Memory B cell (primary cell): ENCODE results near the gene SHQ1.
A peak's percentile ranks its signal among the peaks of the same experiment; 100 is the strongest.

Experiments
- ATAC-seq: fragments of 150-1000 bp; cut with Tn5 transposase; 2 replicates; pipeline ENCODE4 v1.10.0; 2021; ENCODE audit warnings: low read depth, mild to moderate bottlenecking, moderate library complexity
- DNase-seq, 2 donors: peaks; one replicate each; pipeline ENCODE4 v3.0.0; 2022; ENCODE audit warnings: low spot score in 2 of 2
- H3K27ac Mint-ChIP-seq: one replicate; pipeline ENCODE4 v1.8.0; 2022; ENCODE audit warnings: mild to moderate bottlenecking, moderate library complexity, mixed read lengths
- H3K27me3 Mint-ChIP-seq: one replicate; pipeline ENCODE4 v1.8.0; 2022; ENCODE audit warnings: mixed read lengths
- H3K36me3 Mint-ChIP-seq: one replicate; pipeline ENCODE4 v1.8.0; 2022; ENCODE audit warnings: mild to moderate bottlenecking, mixed read lengths
- H3K4me1 Mint-ChIP-seq: one replicate; pipeline ENCODE4 v1.8.0; 2022; ENCODE audit warnings: mixed read lengths
- H3K4me3 Mint-ChIP-seq: one replicate; pipeline ENCODE4 v1.8.0; 2022; ENCODE audit warnings: mild to moderate bottlenecking, moderate library complexity, mixed read lengths
- H3K9me3 Mint-ChIP-seq: one replicate; pipeline ENCODE4 v1.8.0; 2022; ENCODE audit warnings: mixed read lengths

The SHQ1 gene

DNA sequence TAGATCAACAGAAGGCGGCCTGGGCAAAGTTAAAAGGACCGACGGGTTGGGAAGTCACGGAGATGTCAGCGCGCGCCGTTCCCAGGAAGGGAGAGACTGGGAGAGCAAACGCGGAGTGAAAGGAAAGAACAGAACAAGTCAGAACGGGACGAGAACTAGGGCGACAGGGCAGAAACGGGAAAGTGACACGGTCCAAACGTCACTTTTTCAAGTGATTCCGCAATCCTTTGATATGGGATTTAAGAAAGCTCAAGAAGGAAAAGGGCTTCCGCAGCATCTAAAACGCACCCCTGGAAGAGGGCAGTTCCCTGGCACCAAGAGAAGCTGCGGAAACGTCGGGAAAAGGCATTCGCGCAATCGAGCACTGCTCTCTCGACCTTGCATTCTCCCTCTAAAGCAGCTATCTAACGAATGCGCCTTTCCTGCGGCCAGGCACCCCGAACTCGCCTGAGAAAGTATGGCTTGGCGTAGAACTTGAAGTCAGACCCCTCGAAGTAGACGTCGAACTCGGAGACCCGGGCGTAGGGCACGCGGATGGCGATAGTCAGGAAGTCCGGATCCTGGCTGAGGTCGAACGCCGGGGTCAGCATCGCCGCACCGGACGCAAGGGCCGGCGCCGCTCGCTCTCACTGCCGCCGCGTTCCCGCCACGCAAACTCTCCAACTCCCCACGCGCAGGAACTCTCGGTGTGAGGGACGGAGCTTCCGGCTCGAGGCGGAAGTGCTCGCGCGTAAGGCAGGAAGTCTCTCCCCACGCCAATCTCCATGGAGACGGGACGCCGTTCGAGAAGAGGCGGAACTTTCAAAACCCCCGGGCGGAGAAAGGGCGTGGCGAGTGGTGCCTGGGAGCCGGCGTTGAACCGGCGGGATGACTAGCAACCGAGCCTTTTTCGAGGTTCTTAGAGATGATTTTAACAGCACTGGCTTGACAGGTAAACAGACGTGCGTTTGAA is at the start of gene SHQ1:
SHQ1 (minus strand) TSS at position 695 of the 952 bp plus-strand sequence; CDS start at position 590, 105 bp downstream.
- H3K9me3 Mint-ChIP-seq: no peaks in the 10 kb centered on the region
- no peaks in the 10 kb centered on the region for H3K27me3 Mint-ChIP-seq
- peak; percentile 82 to 84 for DNase-seq
- peak within 1 kb of the TSS; percentile 83 for H3K27ac Mint-ChIP-seq
- peak within 1 kb of the TSS; percentile 92 for H3K4me3 Mint-ChIP-seq
- peak; percentile 96 for ATAC-seq
- H3K4me1 Mint-ChIP-seq: peaks cover 21% of the 10 kb centered on the region
- H3K36me3 Mint-ChIP-seq: peaks cover 4% of the 10 kb centered on the region

GRCh38 chr3:72897758-72898007 is 49.4 kb upstream of the SHQ1 start:
- no peak for ATAC-seq
- Mint-ChIP-seq H3K27ac (no peak overlapping the region), H3K27me3 (peaks cover 7% of the 10 kb centered on the region)

DNA sequence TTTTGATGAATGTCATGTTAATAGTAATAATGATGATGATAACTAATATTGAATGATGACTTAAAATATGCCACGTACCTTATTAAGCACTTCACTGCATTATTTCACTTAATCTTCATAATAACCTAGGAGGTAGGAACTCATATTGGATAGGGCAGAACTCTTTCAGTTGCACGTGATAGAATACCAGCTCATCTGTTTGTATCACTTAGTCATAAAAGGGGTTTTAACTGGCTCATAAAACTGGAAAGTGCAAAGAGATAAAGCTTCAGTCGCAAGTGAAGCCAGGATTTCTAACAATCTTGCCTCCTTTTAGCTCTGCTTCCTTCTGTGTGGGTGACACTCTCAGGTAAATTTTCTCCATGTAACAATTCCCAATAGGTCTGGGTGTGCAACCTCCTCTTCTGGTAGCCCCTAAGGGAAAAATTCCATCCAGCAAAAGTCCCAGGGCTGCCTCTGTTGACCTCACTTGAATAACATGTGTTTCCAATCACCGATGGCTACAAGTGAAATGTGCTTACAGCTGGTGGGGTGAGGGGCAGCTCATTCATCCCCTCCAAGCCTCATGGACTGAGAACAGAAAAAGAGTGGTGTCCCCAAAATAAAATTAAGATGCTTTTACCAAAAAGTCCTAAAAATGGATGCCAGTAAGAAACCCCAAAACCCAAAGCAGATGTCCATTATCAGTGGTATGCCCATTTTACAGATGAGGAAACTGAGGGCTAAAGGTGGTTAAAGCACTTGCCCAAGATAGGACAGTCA is 48.9 kb upstream of the SHQ1 start:
- no peak for ATAC-seq
- Mint-ChIP-seq H3K4me1 (no peaks in the 10 kb centered on the region), H3K27ac (no peak overlapping the region), H3K9me3 (peaks cover 1% of the 10 kb centered on the region), H3K27me3 (peaks cover 7% of the 10 kb centered on the region), H3K36me3 (no peaks in the 10 kb centered on the region), H3K4me3 (no peak overlapping the region)
- no peak for DNase-seq

More at GRCh38 chr3:72897758-72898007, 49.4 kb upstream of the SHQ1 start:
- Mint-ChIP-seq H3K36me3 (no peaks in the 10 kb centered on the region), H3K4me3 (no peak overlapping the region), H3K4me1 (no peaks in the 10 kb centered on the region), H3K9me3 (peaks cover 1% of the 10 kb centered on the region)
- DNase-seq: no peak

- H3K36me3 Mint-ChIP-seq: no peaks in the 10 kb centered on the region
- no peak overlapping the region for H3K27ac Mint-ChIP-seq
- peaks cover 10% of the 10 kb centered on the region for H3K27me3 Mint-ChIP-seq
- no peak for ATAC-seq
- no peaks in the 10 kb centered on the region for H3K4me1 Mint-ChIP-seq
- no peaks in the 10 kb centered on the region for H3K9me3 Mint-ChIP-seq
- no peak overlapping the region for H3K4me3 Mint-ChIP-seq
- DNase-seq: no peak
Measured at GRCh38 chr3:72894976-72895552, 46.8 kb upstream of the SHQ1 start.

GRCh38 chr3:72892870-72893269 is 44.6 kb upstream of the SHQ1 start:
- no peak overlapping the region for H3K27ac Mint-ChIP-seq
- H3K9me3 Mint-ChIP-seq: no peaks in the 10 kb centered on the region
- no peak for DNase-seq
- H3K4me3 Mint-ChIP-seq: no peak overlapping the region
- H3K36me3 Mint-ChIP-seq: no peaks in the 10 kb centered on the region
- no peaks in the 10 kb centered on the region for H3K4me1 Mint-ChIP-seq
- peaks cover 13% of the 10 kb centered on the region for H3K27me3 Mint-ChIP-seq
- no peak for ATAC-seq

- H3K9me3 Mint-ChIP-seq: no peaks in the 10 kb centered on the region
- peaks cover 6% of the 10 kb centered on the region for H3K4me1 Mint-ChIP-seq
- no peak overlapping the region for H3K27ac Mint-ChIP-seq
- ATAC-seq (no peak), DNase-seq (no peak)
- no peak overlapping the region for H3K4me3 Mint-ChIP-seq
- no peaks in the 10 kb centered on the region for H3K36me3 Mint-ChIP-seq
- peaks cover 19% of the 10 kb centered on the region for H3K27me3 Mint-ChIP-seq
Measured at GRCh38 chr3:72892081-72892775, 44.0 kb upstream of the SHQ1 start.

DNA sequence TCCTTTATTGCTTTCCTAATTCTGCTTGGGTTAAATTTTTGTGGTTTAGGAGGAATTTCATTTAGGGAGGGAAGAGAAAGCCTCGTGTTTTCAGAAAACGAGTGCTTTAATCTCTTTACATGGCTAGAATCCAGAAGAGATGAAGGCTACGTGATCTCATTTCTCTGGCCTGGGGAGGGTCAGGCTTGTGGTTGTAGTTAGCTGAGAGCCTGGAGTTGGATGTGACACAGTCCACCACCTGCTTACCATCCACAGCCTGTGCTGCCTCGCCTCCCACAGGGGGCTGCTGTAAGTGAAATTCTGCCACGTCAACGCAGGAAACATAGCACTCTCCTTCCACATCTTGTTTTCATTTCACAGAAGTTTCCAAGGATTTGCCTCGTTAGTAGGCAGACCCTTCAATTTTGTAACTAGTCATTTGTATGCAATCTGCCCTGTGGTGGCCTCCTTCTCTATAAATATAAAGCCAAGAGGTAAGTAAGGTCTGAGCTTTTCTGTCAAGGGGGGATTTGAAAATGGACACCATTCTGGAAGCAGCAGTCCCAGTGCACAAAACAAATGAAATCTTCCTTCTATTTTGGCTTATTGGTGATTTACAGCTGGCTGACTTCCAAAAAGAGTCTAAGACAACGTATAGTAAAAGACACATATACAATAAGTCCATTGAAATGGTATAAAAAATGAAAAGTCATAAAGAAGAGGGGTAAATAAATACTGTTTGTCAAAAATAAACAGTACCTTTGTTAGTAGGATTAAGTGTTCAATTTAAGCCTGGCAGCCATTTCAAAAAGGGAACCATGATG is 43.0 kb upstream of the SHQ1 start:
- H3K27ac Mint-ChIP-seq: no peak overlapping the region
- ATAC-seq (no peak), DNase-seq (no peak)
- peaks cover 7% of the 10 kb centered on the region for H3K4me1 Mint-ChIP-seq
- H3K27me3 Mint-ChIP-seq: peaks cover 22% of the 10 kb centered on the region
- no peaks in the 10 kb centered on the region for H3K9me3 Mint-ChIP-seq
- H3K4me3 Mint-ChIP-seq: no peak overlapping the region
- H3K36me3 Mint-ChIP-seq: no peaks in the 10 kb centered on the region

DNA sequence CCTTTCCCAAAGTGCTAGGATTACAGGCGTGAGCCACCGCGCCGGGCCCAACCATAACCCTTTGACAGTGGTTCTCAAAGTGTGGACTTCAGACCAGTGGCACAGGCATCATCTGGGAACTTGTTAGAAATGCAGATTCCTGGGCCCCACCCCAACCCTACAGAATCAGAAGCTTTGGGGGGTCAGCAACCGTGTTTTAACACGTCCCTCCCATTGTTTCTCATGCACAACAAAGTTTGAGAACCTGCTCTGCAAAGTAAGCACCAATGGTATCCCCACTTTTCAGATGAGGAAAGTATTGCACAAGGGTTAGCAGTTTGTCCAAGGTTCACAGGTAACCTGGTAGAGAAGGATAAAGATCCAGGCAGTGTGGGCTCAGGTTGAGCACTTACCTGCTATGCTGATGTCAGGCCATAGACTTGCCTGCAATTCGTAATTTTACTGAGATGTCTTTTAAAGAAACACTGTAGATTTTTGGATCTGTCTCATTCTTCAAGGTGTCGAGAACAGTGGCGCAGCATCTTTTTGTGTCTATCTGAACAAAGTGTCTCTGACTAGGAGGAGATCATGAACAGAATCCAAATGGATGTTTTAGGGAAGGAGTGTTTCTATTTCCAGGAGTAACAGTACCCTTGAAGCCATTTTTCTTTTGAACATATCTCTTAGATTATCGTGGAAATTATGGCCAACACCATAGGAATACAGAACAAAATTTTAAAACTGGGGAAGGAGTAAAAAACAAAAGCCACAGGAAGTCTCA is 42.1 kb upstream of the SHQ1 start:
- Mint-ChIP-seq H3K4me1 (peaks cover 7% of the 10 kb centered on the region), H3K27me3 (peaks cover 30% of the 10 kb centered on the region), H3K36me3 (no peaks in the 10 kb centered on the region), H3K4me3 (no peak overlapping the region), H3K9me3 (no peaks in the 10 kb centered on the region), H3K27ac (no peak overlapping the region)
- DNase-seq (no peak), ATAC-seq (no peak)

- no peak overlapping the region for H3K27ac Mint-ChIP-seq
- H3K9me3 Mint-ChIP-seq: no peaks in the 10 kb centered on the region
- DNase-seq (no peak), ATAC-seq (no peak)
- peaks cover 7% of the 10 kb centered on the region for H3K4me1 Mint-ChIP-seq
- H3K27me3 Mint-ChIP-seq: peaks cover 31% of the 10 kb centered on the region
- no peak overlapping the region for H3K4me3 Mint-ChIP-seq
- H3K36me3 Mint-ChIP-seq: no peaks in the 10 kb centered on the region
Measured at GRCh38 chr3:72889310-72890165, 41.3 kb upstream of the SHQ1 start.

DNA sequence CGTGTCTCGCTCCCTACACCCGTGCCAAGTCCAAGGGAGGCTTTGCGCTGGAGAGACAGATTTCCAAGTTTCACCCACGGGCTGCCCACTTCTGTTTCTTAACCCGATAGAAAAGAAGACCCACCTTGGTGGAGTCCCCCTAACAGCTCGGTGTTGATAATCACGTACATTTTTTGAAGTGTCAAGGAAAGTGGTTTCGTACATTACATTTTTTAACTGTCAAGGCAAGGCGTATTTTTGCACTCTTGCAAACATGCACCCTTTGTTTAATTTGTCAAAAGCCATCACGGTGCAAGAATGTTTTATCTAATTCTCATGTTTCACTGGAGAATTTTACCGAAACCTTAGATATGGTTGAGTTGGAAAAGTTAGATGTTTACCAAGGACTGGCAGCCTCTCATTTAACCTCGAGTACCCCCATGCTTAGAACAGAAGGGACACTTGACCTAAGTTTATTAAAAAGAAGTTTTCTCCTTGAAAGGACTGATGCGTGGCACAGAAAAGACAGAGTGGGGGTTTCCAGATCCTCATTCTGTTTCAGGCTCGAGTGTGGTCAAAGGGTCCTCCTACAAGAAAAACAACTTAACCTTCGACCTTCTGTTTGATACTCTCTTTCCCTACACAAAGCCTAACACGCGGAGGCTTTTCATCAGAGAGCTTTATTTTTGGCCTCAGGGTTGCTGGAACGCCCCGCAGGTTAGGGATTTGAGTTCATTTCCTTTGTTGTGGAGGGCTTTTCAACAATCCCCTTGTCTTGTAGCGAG is 40.5 kb upstream of the SHQ1 start:
- DNase-seq: no peak
- no peaks in the 10 kb centered on the region for H3K9me3 Mint-ChIP-seq
- peaks cover 7% of the 10 kb centered on the region for H3K4me1 Mint-ChIP-seq
- peaks cover 36% of the 10 kb centered on the region for H3K27me3 Mint-ChIP-seq
- ATAC-seq: no peak
- peak overlapping the region; percentile 50 for H3K4me3 Mint-ChIP-seq
- H3K36me3 Mint-ChIP-seq: no peaks in the 10 kb centered on the region
- H3K27ac Mint-ChIP-seq: no peak overlapping the region

DNA sequence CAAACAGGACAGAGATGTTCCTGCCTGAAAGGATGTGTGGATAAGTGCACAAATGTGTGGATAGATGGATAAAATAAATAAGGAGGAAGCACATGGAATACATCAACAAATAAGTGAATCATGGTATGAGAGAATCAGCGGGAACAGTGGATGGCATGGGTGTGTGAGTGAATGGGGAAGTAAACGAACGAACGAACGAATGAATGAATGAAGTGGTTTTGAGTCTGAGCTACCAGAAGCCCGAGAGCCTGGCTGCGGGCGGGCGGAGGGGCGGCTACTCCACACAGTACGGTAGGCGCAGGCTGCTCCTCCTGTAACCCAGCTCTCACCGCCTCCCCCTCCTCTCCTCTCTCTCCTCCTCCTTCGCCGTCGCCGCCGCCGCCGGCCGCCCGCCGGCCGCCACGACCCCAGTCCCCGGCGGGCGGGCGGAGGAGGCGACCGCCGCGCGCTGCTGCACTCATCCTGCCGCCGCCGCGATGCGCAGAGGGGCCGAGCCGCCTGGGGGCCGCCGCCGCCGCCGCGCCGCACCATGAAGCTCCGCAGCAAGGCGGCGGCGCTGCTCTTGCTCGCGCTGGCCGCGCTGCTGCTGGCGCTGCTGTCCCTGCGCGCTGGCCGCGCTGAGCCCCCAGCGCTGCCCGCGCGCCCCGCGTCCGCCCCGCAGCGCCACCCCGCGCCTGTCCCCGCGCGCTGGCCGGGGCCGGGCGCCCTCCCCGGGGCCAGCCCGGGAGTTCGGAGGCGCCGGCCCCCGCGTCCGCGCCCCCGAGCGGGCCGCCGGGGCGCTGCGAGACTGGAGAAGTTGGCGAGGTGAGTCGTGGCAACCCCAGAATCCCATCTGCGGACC is 39.7 kb upstream of the SHQ1 start, which contains the start of gene GXYLT2:
GXYLT2 (plus strand) TSS at position 342 of the 841 bp plus-strand sequence; CDS start at position 530, 188 bp downstream.
- Mint-ChIP-seq H3K4me1 (peaks cover 7% of the 10 kb centered on the region), H3K36me3 (no peaks in the 10 kb centered on the region), H3K27ac (no peak within 1 kb of the TSS), H3K9me3 (no peaks in the 10 kb centered on the region), H3K4me3 (peak within 1 kb of the TSS; percentile 78), H3K27me3 (peaks cover 31% of the 10 kb centered on the region)
- peak in 1 of 2 donors; percentile 13 for DNase-seq
- peak; percentile 66 for ATAC-seq
